ENCODE results near the gene CHRNA4.

Gene CHRNA4

GRCh38 chr20:63322933-63323273, 38.2 kb downstream of the CHRNA4 start:
- CTCF ChIA-PET = no interaction called here
- no peak for DNase-seq (ENCODE audit: extremely low spot score)
- POLR2A ChIA-PET = no interaction called here
- no peak for TF ChIP-seq NFRKB (IDR thresholded peaks at IDR 0.05)
- no peak for TF ChIP-seq TARDBP (IDR thresholded peaks at IDR 0.05)
- TF ChIP-seq CTBP1 (IDR thresholded peaks at IDR 0.05; ENCODE audit: borderline replicate concordance) = no peak
- no peak for TF ChIP-seq ELF4 (IDR thresholded peaks at IDR 0.05)
- TF ChIP-seq, protein P1, sequence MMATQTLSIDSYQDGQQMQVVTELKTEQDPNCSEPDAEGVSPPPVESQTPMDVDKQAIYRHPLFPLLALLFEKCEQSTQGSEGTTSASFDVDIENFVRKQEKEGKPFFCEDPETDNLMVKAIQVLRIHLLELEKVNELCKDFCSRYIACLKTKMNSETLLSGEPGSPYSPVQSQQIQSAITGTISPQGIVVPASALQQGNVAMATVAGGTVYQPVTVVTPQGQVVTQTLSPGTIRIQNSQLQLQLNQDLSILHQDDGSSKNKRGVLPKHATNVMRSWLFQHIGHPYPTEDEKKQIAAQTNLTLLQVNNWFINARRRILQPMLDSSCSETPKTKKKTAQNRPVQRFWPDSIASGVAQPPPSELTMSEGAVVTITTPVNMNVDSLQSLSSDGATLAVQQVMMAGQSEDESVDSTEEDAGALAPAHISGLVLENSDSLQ (IDR thresholded peaks at IDR 0.05) = no peak
- no peak for TF ChIP-seq ARNT (IDR thresholded peaks at IDR 0.05)
- no peak for TF ChIP-seq SUZ12 (IDR thresholded peaks at IDR 0.05)
- no peak for TF ChIP-seq BHLHE40 (IDR thresholded peaks at IDR 0.05; ENCODE audit: borderline replicate concordance)
- TF ChIP-seq ZNF384 (IDR thresholded peaks at IDR 0.05) = no peak
- TF ChIP-seq FOXK2 (IDR thresholded peaks at IDR 0.05) = no peak
- TF ChIP-seq FOXM1 (IDR thresholded peaks at IDR 0.05; ENCODE audit: borderline replicate concordance) = no peak
- TF ChIP-seq LEF1 (IDR thresholded peaks at IDR 0.05; ENCODE audit: borderline replicate concordance) = no peak

GRCh38 chr20:63322146-63322932, 38.8 kb downstream of the CHRNA4 start:
- DNase-seq (ENCODE audit: extremely low spot score) = no peak
- no peak for TF ChIP-seq SUZ12 (IDR thresholded peaks at IDR 0.05)
- TF ChIP-seq ZNF384 (IDR thresholded peaks at IDR 0.05) = no peak
- POLR2A ChIA-PET = no interaction called here
- CTCF ChIA-PET = no interaction called here

DNA sequence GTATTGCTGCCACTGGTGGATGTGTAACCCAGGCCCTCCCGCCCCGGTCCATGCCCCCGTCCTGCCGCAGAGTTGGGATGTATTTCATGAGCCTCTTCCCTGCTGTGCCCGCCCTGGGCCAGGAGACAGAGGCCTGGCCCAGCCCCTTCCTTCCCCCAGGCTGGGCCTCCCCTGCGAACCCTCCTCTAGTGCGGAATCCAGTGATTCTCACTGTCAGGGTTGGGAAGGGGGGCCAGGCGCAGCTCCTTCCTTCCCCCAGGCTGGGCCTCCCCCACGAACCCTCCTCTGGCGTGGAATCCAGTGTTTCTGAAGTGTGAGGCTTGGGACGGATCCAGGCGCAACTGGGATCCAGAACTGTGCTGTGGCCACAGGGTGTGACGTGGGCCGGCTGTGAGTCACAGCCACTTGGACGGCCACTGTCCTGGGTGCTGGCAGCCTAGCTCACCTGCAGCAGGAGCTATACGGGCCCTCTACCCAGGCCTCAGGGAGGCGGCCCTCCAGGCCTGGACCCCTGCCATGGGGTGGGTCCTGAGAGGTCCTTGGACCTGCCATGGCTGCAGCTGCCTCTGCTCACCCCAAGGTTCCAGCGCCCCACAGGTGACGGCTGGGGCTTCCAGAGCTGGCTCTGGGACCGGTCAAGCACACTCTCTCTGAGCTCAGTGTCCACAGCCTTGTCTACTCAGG, 39.9 kb downstream of the CHRNA4 start:
- no peak for DNase-seq (ENCODE audit: extremely low spot score)
- ChIA-PET CTCF (no interaction called here), POLR2A (no interaction called here)
- no peak for TF ChIP-seq BHLHE40 (IDR thresholded peaks at IDR 0.05; ENCODE audit: borderline replicate concordance)
- TF ChIP-seq CTBP1 (IDR thresholded peaks at IDR 0.05; ENCODE audit: borderline replicate concordance) = no peak
- TF ChIP-seq, protein P1 (IDR thresholded peaks at IDR 0.05) = no peak

GRCh38 chr20:63320616-63321147, 40.5 kb downstream of the CHRNA4 start:
- DNase-seq (ENCODE audit: extremely low spot score) = no peak
- CTCF ChIA-PET = no interaction called here
- POLR2A ChIA-PET = no interaction called here
- TF ChIP-seq NFRKB (IDR thresholded peaks at IDR 0.05) = no peak
- TF ChIP-seq SUZ12 (IDR thresholded peaks at IDR 0.05) = no peak
- no peak for TF ChIP-seq SP1 (IDR thresholded peaks at IDR 0.05)
- no peak for TF ChIP-seq FOXM1 (IDR thresholded peaks at IDR 0.05; ENCODE audit: borderline replicate concordance)
- TF ChIP-seq CTBP1 (IDR thresholded peaks at IDR 0.05; ENCODE audit: borderline replicate concordance) = no peak
- no peak for TF ChIP-seq L3MBTL2 (conservative IDR thresholded peaks at IDR 0.05)
- no peak for TF ChIP-seq ELF4 (IDR thresholded peaks at IDR 0.05)
- TF ChIP-seq TARDBP (IDR thresholded peaks at IDR 0.05) = no peak
- no peak for TF ChIP-seq FOXA1 (IDR thresholded peaks at IDR 0.05)
- no peak for TF ChIP-seq BHLHE40 (IDR thresholded peaks at IDR 0.05; ENCODE audit: borderline replicate concordance)

- ChIA-PET POLR2A (no interaction called here), CTCF (no interaction called here)
- TF ChIP-seq, protein P1 (IDR thresholded peaks at IDR 0.05) = no peak
- DNase-seq (ENCODE audit: extremely low spot score) = no peak
Observed at GRCh38 chr20:63320041-63320511, 41.1 kb downstream of the CHRNA4 start.

GRCh38 chr20:63319164-63320040, 41.7 kb downstream of the CHRNA4 start:
- DNase-seq (ENCODE audit: extremely low spot score) = no peak
- CTCF ChIA-PET = no interaction called here
- TF ChIP-seq CTBP1 (IDR thresholded peaks at IDR 0.05; ENCODE audit: borderline replicate concordance) = no peak
- TF ChIP-seq SP1 (IDR thresholded peaks at IDR 0.05) = no peak
- TF ChIP-seq ZNF384 (IDR thresholded peaks at IDR 0.05) = no peak
- no peak for TF ChIP-seq FOXM1 (IDR thresholded peaks at IDR 0.05; ENCODE audit: borderline replicate concordance)
- no peak for TF ChIP-seq ARNT (IDR thresholded peaks at IDR 0.05)
- TF ChIP-seq BHLHE40 (IDR thresholded peaks at IDR 0.05; ENCODE audit: borderline replicate concordance) = no peak
- TF ChIP-seq SUZ12 (IDR thresholded peaks at IDR 0.05) = no peak
- TF ChIP-seq NFRKB (IDR thresholded peaks at IDR 0.05) = no peak
- no peak for TF ChIP-seq LEF1 (IDR thresholded peaks at IDR 0.05; ENCODE audit: borderline replicate concordance)
- TF ChIP-seq HDGF (IDR thresholded peaks at IDR 0.05; ENCODE audit: borderline replicate concordance) = no peak
- TF ChIP-seq TARDBP (IDR thresholded peaks at IDR 0.05) = no peak
- no peak for TF ChIP-seq FOXK2 (IDR thresholded peaks at IDR 0.05)
- TF ChIP-seq, protein P1 (IDR thresholded peaks at IDR 0.05) = no peak
- POLR2A ChIA-PET = no interaction called here
